ENCODE results near the gene HS1BP3. TPM values are rescaled to one million over a fixed set of nuclear protein-coding genes. Genes with fewer than 3 reads are reported as not detected.

HS1BP3 gene
- total RNA-seq, 1 donor from 2014 or later = 33.2 TPM

DNA sequence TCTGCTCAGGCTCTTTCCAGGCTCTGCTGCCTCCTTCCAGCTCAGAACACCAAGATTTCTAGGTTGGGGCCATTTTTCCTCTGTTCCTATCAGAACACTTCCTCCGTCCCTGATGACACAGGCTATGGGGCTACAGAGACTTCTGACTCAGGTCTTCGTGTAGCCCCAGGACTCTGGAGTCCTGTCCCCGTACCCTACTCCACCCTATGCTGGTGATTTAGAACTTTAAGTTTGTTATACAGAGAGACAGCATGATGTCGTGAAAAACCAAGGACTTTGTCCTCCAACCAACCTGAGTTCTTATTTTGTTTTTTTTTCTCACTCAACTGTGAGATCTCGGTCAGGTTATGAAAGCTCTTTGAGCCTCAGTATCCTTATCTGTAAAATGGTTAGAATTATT lies 78.7 kb downstream of the HS1BP3 start:
- H3K9me3 Mint-ChIP-seq (ENCODE audit: low read depth) = no peaks in the 10 kb centered on the region
- no peak overlapping the region for H3K27ac Mint-ChIP-seq (ENCODE audit: unreplicated experiment)
- H3K4me3 Mint-ChIP-seq (ENCODE audit: unreplicated experiment) = no peak overlapping the region
- no peaks in the 10 kb centered on the region for H3K36me3 Mint-ChIP-seq (ENCODE audit: low read depth)
- peaks cover 41% of the 10 kb centered on the region for H3K4me1 Mint-ChIP-seq (ENCODE audit: low read depth)
- DNase-seq (ENCODE audit: low spot score) = no peak
- H3K27me3 Mint-ChIP-seq (ENCODE audit: low read depth) = no peaks in the 10 kb centered on the region
- no peak for TF ChIP-seq CTCF (IDR thresholded peaks at IDR 0.05)

DNA sequence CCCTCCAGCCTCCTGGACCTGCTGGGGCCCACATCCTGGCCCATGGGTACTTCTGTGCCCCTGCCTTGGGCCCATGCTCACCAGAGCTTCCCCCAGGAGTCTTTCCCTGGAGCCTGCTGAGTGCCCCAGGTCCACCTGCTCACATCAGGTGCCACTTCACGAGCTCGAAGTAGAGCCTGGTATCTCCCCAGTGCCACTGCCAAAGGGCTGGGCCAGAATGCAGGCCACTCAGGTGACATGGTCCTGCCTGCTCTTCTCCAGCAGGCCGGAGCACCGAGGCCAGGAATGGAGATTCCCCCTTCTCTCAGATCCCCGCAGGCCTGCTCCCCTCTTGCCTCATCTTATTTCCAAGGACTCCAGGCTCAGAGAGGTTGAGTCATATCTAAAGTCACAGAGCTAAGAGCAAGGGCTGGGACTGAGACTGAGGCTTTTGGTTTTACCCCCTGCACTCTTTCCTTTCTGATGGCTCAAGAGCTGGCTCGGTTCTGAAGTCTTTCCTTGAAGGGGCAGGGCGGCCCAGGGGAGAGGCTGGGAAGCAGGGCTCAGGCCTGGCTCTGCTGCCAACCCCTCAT lies 79.2 kb downstream of the HS1BP3 start:
- no peak for DNase-seq (ENCODE audit: low spot score)
- no peak for TF ChIP-seq CTCF (IDR thresholded peaks at IDR 0.05)
- Mint-ChIP-seq H3K27me3 (ENCODE audit: low read depth) (no peaks in the 10 kb centered on the region), H3K4me1 (ENCODE audit: low read depth) (peaks cover 40% of the 10 kb centered on the region), H3K9me3 (ENCODE audit: low read depth) (no peaks in the 10 kb centered on the region), H3K4me3 (ENCODE audit: unreplicated experiment) (no peak overlapping the region), H3K36me3 (ENCODE audit: low read depth) (no peaks in the 10 kb centered on the region), H3K27ac (ENCODE audit: unreplicated experiment) (no peak overlapping the region)

DNA sequence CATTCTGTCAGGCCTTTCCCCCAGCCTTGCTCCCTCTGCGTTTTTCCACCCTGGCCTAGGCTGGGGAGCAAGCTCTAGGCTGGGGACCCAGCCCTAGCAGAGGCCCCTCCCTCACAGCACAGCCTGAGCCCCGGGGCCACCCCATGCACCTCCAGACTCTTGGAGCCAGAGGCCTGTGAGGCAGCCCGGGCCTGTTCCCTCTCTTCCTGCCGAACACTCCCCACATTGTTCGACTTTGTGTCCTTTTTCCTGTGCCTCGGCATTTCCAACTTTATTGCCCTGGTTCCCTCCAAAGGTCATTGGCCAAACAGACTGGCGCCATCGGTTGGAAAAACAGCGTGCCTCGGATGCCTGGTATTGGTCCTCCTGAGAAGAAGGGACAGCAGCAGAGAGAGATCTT lies 79.7 kb downstream of the HS1BP3 start:
- no peak overlapping the region for H3K27ac Mint-ChIP-seq (ENCODE audit: unreplicated experiment)
- no peaks in the 10 kb centered on the region for H3K27me3 Mint-ChIP-seq (ENCODE audit: low read depth)
- no peak for TF ChIP-seq CTCF (IDR thresholded peaks at IDR 0.05)
- no peak overlapping the region for H3K4me3 Mint-ChIP-seq (ENCODE audit: unreplicated experiment)
- H3K36me3 Mint-ChIP-seq (ENCODE audit: low read depth) = no peaks in the 10 kb centered on the region
- no peak for DNase-seq (ENCODE audit: low spot score)
- no peaks in the 10 kb centered on the region for H3K9me3 Mint-ChIP-seq (ENCODE audit: low read depth)
- H3K4me1 Mint-ChIP-seq (ENCODE audit: low read depth) = peaks cover 39% of the 10 kb centered on the region

- no peak overlapping the region for H3K4me3 Mint-ChIP-seq (ENCODE audit: unreplicated experiment)
- no peak for DNase-seq (ENCODE audit: low spot score)
Observed at GRCh38 chr2:20570249-20570648, 80.6 kb downstream of the HS1BP3 start.

GRCh38 chr2:20569464-20570223 lies 81.3 kb downstream of the HS1BP3 start:
- H3K4me3 Mint-ChIP-seq (ENCODE audit: unreplicated experiment) = no peak overlapping the region
- no peak for DNase-seq (ENCODE audit: low spot score)
- no peaks in the 10 kb centered on the region for H3K9me3 Mint-ChIP-seq (ENCODE audit: low read depth)
- no peak for TF ChIP-seq CTCF (IDR thresholded peaks at IDR 0.05)
- H3K36me3 Mint-ChIP-seq (ENCODE audit: low read depth) = no peaks in the 10 kb centered on the region
- H3K27ac Mint-ChIP-seq (ENCODE audit: unreplicated experiment) = peak overlapping the region; percentile 68
- peaks cover 39% of the 10 kb centered on the region for H3K4me1 Mint-ChIP-seq (ENCODE audit: low read depth)
- no peaks in the 10 kb centered on the region for H3K27me3 Mint-ChIP-seq (ENCODE audit: low read depth)

More at GRCh38 chr2:20570249-20570648, 80.6 kb downstream of the HS1BP3 start:
- TF ChIP-seq CTCF (IDR thresholded peaks at IDR 0.05) = no peak
- no peaks in the 10 kb centered on the region for H3K27me3 Mint-ChIP-seq (ENCODE audit: low read depth)
- peaks cover 39% of the 10 kb centered on the region for H3K4me1 Mint-ChIP-seq (ENCODE audit: low read depth)
- H3K36me3 Mint-ChIP-seq (ENCODE audit: low read depth) = no peaks in the 10 kb centered on the region
- H3K9me3 Mint-ChIP-seq (ENCODE audit: low read depth) = no peaks in the 10 kb centered on the region
- no peak overlapping the region for H3K27ac Mint-ChIP-seq (ENCODE audit: unreplicated experiment)
